AG09309 (cell line): ENCODE results near the gene ZNF883.

ENCODE experiments used
- DNase-seq: peaks from one replicate; pipeline ENCODE4 v3.0.0-alpha.2; 2010; ENCODE audit warnings: low read depth
- H3K4me3 ChIP-seq: 2 replicates; pipeline ENCODE4 v1.5.1; 2011; ENCODE audit warnings: mild to moderate bottlenecking, low read depth, low read length, moderate library complexity; ENCODE audit not compliant: control insufficient read depth
- TF ChIP-seq, protein P1 (sequence below): IDR thresholded peaks from 2 replicates; pipeline ENCODE4 v1.5.1; 2011; ENCODE audit warnings: mild to moderate bottlenecking, low read depth, low read length, inconsistent platforms; ENCODE audit not compliant: insufficient read depth, control insufficient read depth; ENCODE audit errors: missing control alignments

The ZNF883 gene

GRCh38 chr9:113018247-113018646, 6.3 kb upstream of the ZNF883 start:
- H3K4me3 ChIP-seq, result no peak overlapping the region
- TF ChIP-seq, protein P1, sequence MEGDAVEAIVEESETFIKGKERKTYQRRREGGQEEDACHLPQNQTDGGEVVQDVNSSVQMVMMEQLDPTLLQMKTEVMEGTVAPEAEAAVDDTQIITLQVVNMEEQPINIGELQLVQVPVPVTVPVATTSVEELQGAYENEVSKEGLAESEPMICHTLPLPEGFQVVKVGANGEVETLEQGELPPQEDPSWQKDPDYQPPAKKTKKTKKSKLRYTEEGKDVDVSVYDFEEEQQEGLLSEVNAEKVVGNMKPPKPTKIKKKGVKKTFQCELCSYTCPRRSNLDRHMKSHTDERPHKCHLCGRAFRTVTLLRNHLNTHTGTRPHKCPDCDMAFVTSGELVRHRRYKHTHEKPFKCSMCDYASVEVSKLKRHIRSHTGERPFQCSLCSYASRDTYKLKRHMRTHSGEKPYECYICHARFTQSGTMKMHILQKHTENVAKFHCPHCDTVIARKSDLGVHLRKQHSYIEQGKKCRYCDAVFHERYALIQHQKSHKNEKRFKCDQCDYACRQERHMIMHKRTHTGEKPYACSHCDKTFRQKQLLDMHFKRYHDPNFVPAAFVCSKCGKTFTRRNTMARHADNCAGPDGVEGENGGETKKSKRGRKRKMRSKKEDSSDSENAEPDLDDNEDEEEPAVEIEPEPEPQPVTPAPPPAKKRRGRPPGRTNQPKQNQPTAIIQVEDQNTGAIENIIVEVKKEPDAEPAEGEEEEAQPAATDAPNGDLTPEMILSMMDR, result no peak
- no peak for DNase-seq

GRCh38 chr9:113012492-113012891, 500 bp upstream of the ZNF883 start:
- TF ChIP-seq, protein P1, result no peak
- peak overlapping the region; percentile 45; the same call in 1 of the 2 replicates for H3K4me3 ChIP-seq

GRCh38 chr9:113005777-113006176, 6.2 kb downstream of the ZNF883 start:
- TF ChIP-seq, protein P1, result no peak
- no peak for DNase-seq
- no peak overlapping the region for H3K4me3 ChIP-seq

More at GRCh38 chr9:113012492-113012891, 500 bp upstream of the ZNF883 start:
- DNase-seq, result no peak

DNA sequence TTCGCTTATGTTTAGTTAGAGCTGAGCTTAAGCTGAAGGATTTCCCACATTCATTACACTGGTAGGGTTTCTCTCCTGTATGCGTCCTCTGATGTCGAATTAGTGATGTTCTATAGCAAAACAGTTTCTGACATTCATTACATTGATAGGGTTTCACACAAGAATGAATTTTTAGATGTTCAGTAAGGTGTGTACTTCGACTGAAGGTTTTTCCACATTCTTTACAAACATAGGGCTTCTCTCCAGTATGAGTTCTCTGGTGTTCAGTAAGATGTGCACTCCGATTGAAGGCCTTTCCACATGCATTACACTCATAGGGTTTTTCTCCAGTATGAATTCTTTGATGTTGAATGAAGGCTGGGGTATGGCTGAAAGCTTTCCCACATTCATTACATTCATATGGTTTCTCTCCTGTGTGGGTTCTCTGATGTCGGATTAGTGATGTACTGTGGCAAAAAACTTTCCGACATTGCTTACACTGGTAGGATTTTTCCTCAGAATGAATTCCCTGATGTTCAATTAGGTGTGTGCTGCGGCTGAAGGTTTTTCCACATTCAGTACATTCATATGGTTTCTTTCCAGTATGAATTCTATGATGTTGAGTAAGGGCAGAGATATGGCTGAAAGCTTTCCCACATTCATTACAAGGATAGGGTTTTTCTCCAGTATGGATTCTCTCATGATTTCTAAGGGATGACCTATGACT, 14.6 kb downstream of the ZNF883 start:
- TF ChIP-seq, protein P1, result no peak
- no peak for DNase-seq
- no peak overlapping the region for H3K4me3 ChIP-seq

- H3K4me3 ChIP-seq, result no peak overlapping the region
- TF ChIP-seq, protein P1, result peak; percentile 47
- no peak for DNase-seq
These were observed 40.6 kb downstream of the ZNF883 start for GRCh38 chr9:112971415-112971814.

GRCh38 chr9:112970939-112971338, 41.1 kb downstream of the ZNF883 start:
- DNase-seq, result no peak
- TF ChIP-seq, protein P1, result peak; percentile 48
- no peak overlapping the region for H3K4me3 ChIP-seq
